GM18526 (cell line): Measurements from ENCODE around the gene TRAF2.

Experiments used
- POLR2A ChIP-seq: IDR thresholded peaks from 3 replicates; pipeline ENCODE4 v1.6.1; 2011; ENCODE audit not compliant: insufficient read length; ENCODE audit errors: extremely low read depth

Gene TRAF2

GRCh38 chr9:136847088-136847825 lies 39.1 kb upstream of the TRAF2 start:
- no peak for TF ChIP-seq POLR2A

DNA sequence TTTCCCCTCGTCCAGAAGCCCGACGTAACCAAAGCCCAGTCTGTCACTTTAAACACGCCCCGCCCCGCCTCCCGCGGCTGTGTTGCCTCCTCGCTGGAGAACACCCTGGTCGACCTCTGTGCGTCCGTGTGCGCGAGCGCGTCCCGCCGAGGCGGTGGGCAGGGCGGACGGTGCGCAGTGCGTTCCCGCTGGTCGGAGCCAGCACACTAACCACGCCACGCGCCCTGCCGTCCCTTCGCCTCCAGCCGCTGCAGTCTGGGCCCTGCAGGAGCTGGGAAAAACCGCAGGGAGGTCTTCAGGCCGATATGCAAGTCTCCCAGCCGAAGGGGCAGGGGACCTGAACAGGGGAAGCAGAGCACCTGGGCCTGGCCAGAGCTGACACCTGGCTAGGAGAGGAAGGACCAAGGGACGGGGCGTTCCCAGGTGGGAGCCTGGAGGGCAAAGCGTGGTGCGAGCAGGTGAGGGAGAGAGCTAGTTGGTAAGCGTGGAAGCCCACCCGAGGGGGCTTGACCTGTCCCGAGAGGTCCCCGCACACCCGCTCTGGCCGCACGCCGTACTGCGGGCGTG lies 38.4 kb upstream of the TRAF2 start:
- TF ChIP-seq POLR2A = peak; percentile 56

DNA sequence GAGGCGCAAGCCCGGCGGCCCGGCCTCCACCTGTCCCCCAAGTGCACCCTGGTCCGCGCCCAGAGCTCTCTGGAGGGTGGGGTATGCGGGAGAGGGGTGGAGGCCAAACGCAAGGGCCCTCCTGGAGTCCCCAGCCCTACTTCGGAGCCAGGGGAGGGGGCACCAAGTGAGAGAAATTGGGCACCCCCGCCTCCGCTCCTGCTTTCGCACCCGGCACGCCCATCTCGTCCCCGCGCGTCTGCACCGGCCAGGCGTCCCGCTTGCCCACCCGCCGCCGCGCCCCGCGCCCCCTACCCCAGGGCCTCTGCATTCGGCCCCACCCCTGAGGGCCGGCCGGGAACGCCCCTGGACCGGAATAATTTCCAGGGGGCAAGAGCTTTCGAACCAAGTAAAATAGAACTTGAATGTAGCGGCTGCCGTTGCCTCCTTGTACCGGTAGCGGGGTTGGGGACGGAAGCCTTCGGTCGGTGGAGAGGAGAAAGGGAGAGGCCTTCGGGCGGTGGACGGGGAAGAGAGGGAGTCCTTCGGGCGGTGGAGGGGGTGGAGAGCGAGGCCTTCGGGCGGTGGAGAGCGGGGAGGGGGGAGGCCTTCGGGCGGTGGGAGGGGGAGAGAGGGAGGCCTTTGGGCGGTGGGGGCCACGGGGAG lies 37.8 kb upstream of the TRAF2 start:
- TF ChIP-seq POLR2A = no peak

DNA sequence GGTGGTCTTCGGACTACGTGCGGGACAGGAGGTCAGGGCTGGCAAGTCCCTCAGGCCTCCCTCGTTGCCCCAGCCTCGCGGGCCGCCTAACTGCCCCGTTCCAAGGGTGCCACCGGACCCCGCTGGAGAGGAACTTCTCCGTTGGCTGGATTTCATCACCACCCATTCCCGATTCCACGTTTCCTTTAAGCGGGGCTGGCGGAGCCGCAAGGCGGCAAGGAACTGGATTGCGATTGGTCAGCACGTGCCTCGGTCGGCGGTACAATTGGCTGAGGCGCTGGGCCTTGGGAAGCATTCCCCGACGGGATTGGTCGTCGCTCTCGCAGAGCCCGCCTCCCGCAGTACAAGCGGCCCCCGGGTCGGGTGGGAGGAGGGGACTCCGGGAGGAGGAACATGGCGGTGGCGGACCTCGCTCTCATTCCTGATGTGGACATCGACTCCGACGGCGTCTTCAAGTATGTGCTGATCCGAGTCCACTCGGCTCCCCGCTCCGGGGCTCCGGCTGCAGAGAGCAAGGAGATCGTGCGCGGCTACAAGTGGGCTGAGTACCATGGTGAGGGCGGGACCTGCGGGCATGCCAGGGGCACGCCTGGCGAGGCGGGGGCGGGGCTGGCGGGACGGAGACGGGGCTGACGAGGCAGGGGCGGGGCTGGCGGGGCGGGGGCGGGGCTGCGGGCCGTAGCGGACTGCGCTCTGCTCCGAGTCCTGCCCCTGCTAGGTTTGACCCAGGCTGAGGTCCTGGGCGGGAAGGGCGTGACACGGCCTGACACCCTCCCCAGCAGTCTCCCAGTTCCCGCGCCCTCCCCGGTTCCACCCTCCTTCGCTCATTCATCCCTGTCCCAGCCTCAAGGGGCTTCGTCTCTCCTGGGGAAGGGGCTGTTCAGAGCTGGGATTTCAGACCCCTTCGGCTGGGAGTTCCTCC lies 37.0 kb upstream of the TRAF2 start, which contains the start of gene PHPT1:
Gene PHPT1, plus strand, starts transcription at position 372 of the 922 bp plus-strand sequence. Its CDS starts 22 bp downstream, at position 394.
- peak; percentile 93 for TF ChIP-seq POLR2A

GRCh38 chr9:136849960-136850865 lies 36.1 kb upstream of the TRAF2 start:
- TF ChIP-seq POLR2A = no peak

GRCh38 chr9:136850866-136851775 lies 35.2 kb upstream of the TRAF2 start:
- no peak for TF ChIP-seq POLR2A

GRCh38 chr9:136851941-136852663 lies 34.2 kb upstream of the TRAF2 start, which contains the start of gene MAMDC4:
Gene MAMDC4, plus strand, starts transcription at chr9:136852346. Its CDS starts 71 bp downstream, at chr9:136852417.
- TF ChIP-seq POLR2A = no peak

GRCh38 chr9:136852664-136853595 lies 33.4 kb upstream of the TRAF2 start:
- TF ChIP-seq POLR2A = no peak

GRCh38 chr9:136853596-136854112 lies 32.7 kb upstream of the TRAF2 start:
- no peak for TF ChIP-seq POLR2A

DNA sequence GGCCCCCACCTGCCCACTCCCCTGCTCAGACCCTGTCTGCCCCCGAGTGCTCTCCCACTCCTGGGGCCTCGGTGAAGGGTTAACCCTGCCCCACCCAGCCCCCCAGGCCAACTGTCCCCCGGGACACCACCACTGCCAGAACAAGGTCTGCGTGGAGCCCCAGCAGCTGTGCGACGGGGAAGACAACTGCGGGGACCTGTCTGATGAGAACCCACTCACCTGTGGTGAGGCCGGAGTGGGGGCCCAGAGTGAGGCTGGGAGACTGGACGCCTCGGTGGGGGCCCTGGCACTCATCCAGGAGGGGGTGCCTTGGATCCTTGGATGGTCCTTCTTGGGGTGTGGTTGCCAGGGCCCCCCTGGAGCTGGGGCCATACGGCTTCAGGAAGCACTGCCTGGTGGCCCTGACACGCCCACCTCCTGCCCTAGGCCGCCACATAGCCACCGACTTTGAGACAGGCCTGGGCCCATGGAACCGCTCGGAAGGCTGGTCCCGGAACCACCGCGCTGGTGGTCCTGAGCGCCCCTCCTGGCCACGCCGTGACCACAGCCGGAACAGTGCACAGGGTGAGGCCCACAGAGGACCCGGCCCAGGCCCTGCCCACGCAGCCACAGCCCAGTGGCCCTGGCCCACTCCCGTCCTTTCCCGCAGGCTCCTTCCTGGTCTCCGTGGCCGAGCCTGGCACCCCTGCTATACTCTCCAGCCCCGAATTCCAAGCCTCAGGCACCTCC lies 32.0 kb upstream of the TRAF2 start:
- TF ChIP-seq POLR2A = no peak
